Vagina (tissue), 2 donors: ENCODE data around the gene FBXO4.

Source experiments
- CTCF ChIP-seq, 3 experiments: fragments of 450-650 bp in 2 of 3; fragments of 200-600 bp in 1 of 3; sonication (generic) in 1 of 3; IDR thresholded peaks; one replicate each; pipeline ENCODE4 v1.5.1; 2017 to 2019; ENCODE audit warnings: antibody characterized with exemption in 3 of 3, mild to moderate bottlenecking in 2 of 3, moderate library complexity in 2 of 3
- POLR2AphosphoS5 ChIP-seq, 2 donors: sonication (generic); formaldehyde crosslinking; IDR thresholded peaks; one replicate each; pipeline ENCODE4 v1.9.0; 2017; ENCODE audit warnings: antibody characterized with exemption in 2 of 2, mild to moderate bottlenecking in 2 of 2, low read depth in 1 of 2; ENCODE audit not compliant: insufficient read depth in 1 of 2

GRCh38 chr5:41935544-41935943, 10.5 kb downstream of the FBXO4 start:
- TF ChIP-seq CTCF (IDR thresholded peaks at IDR 0.05) (no peak), POLR2AphosphoS5 (IDR thresholded peaks at IDR 0.05; ENCODE audit: insufficient read depth in 1 of 2, low read depth in 1 of 2) (no peak)
